ENCODE data around the gene PLEK. TPM values are rescaled to one million over a fixed set of nuclear protein-coding genes. Genes with fewer than 3 reads are reported as not detected.

PLEK gene
- polyA plus RNA-seq, 1 donor from 2014 or later = 0.07 TPM

DNA sequence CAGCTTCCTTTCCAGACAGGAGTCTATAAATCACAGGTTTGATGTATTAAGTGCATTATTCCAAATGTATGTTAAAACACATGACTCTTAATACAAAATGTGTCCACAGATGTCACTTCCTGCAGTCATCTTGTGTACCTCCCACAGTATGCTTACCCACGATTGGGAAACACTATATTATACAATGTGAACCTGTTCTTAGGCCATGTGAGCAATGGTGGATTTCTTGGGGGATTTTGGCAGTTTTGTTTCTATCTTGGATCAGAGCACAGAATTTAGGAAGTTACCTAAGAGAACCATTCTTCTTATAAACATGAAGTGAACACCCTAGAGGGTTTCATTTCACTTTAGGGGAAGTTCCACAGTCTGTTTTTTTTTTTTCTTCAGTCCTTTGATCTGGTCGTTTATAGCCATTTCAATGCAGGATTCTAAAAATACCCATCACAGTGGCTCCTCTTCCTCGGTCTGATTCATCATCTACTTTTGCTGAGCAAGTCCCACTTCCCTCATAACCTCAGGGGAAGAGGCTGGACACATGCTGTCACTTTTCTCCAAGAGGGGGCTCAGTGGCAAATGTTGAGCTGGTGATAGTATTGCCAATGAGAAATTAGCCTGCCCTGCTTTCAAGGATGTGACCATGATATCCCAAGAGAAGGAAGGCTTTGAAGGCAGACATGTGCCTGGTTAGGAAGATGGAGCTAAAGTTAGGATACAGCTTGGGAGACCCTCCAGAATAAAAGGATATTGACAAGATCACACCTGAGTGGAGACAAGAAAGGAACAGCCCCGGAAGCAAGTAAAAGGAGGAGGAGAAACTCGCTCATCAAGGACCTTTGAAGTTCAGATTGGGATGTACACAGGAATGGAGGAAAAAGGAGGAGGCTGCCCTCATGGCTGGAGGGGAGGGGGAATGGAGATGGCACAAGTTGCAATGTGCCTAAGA is 22.6 kb downstream of the PLEK start:
- H3K4me3 ChIP-seq (ENCODE audit: low read length) = no peak overlapping the region
- no peak overlapping the region for H3K9ac ChIP-seq (ENCODE audit: low read length)
- no peak overlapping the region for H3K27ac ChIP-seq (ENCODE audit: low read length)
- no peaks in the 10 kb centered on the region for H3K9me2 ChIP-seq (ENCODE audit: insufficient read depth, low read length)
- no peak overlapping the region for H2AFZ ChIP-seq (ENCODE audit: low read depth, low read length)
- H3K27me3 ChIP-seq (ENCODE audit: insufficient read depth, low read depth, low read length) = no peaks in the 10 kb centered on the region
- H3K79me2 ChIP-seq (replicated peaks; ENCODE audit: insufficient read depth, low read length) = no peaks in the 10 kb centered on the region
- H3K9me3 ChIP-seq (ENCODE audit: low read length) = no peaks in the 10 kb centered on the region
- TF ChIP-seq POLR2AphosphoS5 (IDR thresholded peaks at IDR 0.05) (no peak), EP300 (conservative IDR thresholded peaks at IDR 0.05; ENCODE audit: poor library complexity, severe bottlenecking) (no peak), RAD21 (conservative IDR thresholded peaks at IDR 0.05) (no peak), SMC3 (conservative IDR thresholded peaks at IDR 0.05; ENCODE audit: poor library complexity) (no peak)
- TF ChIP-seq, protein P1, sequence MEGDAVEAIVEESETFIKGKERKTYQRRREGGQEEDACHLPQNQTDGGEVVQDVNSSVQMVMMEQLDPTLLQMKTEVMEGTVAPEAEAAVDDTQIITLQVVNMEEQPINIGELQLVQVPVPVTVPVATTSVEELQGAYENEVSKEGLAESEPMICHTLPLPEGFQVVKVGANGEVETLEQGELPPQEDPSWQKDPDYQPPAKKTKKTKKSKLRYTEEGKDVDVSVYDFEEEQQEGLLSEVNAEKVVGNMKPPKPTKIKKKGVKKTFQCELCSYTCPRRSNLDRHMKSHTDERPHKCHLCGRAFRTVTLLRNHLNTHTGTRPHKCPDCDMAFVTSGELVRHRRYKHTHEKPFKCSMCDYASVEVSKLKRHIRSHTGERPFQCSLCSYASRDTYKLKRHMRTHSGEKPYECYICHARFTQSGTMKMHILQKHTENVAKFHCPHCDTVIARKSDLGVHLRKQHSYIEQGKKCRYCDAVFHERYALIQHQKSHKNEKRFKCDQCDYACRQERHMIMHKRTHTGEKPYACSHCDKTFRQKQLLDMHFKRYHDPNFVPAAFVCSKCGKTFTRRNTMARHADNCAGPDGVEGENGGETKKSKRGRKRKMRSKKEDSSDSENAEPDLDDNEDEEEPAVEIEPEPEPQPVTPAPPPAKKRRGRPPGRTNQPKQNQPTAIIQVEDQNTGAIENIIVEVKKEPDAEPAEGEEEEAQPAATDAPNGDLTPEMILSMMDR (IDR thresholded peaks at IDR 0.05; ENCODE audit: poor library complexity, severe bottlenecking) = no peak
- TF ChIP-seq, protein P2, sequence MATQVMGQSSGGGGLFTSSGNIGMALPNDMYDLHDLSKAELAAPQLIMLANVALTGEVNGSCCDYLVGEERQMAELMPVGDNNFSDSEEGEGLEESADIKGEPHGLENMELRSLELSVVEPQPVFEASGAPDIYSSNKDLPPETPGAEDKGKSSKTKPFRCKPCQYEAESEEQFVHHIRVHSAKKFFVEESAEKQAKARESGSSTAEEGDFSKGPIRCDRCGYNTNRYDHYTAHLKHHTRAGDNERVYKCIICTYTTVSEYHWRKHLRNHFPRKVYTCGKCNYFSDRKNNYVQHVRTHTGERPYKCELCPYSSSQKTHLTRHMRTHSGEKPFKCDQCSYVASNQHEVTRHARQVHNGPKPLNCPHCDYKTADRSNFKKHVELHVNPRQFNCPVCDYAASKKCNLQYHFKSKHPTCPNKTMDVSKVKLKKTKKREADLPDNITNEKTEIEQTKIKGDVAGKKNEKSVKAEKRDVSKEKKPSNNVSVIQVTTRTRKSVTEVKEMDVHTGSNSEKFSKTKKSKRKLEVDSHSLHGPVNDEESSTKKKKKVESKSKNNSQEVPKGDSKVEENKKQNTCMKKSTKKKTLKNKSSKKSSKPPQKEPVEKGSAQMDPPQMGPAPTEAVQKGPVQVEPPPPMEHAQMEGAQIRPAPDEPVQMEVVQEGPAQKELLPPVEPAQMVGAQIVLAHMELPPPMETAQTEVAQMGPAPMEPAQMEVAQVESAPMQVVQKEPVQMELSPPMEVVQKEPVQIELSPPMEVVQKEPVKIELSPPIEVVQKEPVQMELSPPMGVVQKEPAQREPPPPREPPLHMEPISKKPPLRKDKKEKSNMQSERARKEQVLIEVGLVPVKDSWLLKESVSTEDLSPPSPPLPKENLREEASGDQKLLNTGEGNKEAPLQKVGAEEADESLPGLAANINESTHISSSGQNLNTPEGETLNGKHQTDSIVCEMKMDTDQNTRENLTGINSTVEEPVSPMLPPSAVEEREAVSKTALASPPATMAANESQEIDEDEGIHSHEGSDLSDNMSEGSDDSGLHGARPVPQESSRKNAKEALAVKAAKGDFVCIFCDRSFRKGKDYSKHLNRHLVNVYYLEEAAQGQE (IDR thresholded peaks at IDR 0.05; ENCODE audit: borderline replicate concordance) = no peak
- no peaks in the 10 kb centered on the region for H3K36me3 ChIP-seq (ENCODE audit: insufficient read depth, low read length)
- no peaks in the 10 kb centered on the region for H3F3A ChIP-seq (ENCODE audit: insufficient read depth, low read length, poor library complexity, severe bottlenecking)
- no peak overlapping the region for H3K4me2 ChIP-seq (ENCODE audit: low read length)
- H4K20me1 ChIP-seq (ENCODE audit: insufficient read depth) = no peaks in the 10 kb centered on the region

- no peak overlapping the region for H3K27ac ChIP-seq (ENCODE audit: low read length)
- no peaks in the 10 kb centered on the region for H3K36me3 ChIP-seq (ENCODE audit: insufficient read depth, low read length)
- no peaks in the 10 kb centered on the region for H4K20me1 ChIP-seq (ENCODE audit: insufficient read depth)
- H3K4me2 ChIP-seq (ENCODE audit: low read length) = no peak overlapping the region
- H3K9me2 ChIP-seq (ENCODE audit: insufficient read depth, low read length) = no peaks in the 10 kb centered on the region
- no peak overlapping the region for H3K9ac ChIP-seq (ENCODE audit: low read length)
- no peaks in the 10 kb centered on the region for H3K27me3 ChIP-seq (ENCODE audit: insufficient read depth, low read depth, low read length)
- H3K9me3 ChIP-seq (ENCODE audit: low read length) = no peaks in the 10 kb centered on the region
- H2AFZ ChIP-seq (ENCODE audit: low read depth, low read length) = no peak overlapping the region
- H3K4me3 ChIP-seq (ENCODE audit: low read length) = no peak overlapping the region
- TF ChIP-seq POLR2AphosphoS5 (IDR thresholded peaks at IDR 0.05) (no peak), SMC3 (conservative IDR thresholded peaks at IDR 0.05; ENCODE audit: poor library complexity) (no peak), RAD21 (conservative IDR thresholded peaks at IDR 0.05) (no peak), MXI1 (conservative IDR thresholded peaks at IDR 0.05; ENCODE audit: poor library complexity, severe bottlenecking) (no peak), TAF1 (IDR thresholded peaks at IDR 0.05; ENCODE audit: low read depth) (no peak), EZH2 (IDR thresholded peaks at IDR 0.05; ENCODE audit: borderline replicate concordance, insufficient read depth, low read length, poor library complexity, severe bottlenecking) (no peak)
- TF ChIP-seq, protein P1 (IDR thresholded peaks at IDR 0.05; ENCODE audit: poor library complexity, severe bottlenecking) = no peak
- TF ChIP-seq, protein P2 (IDR thresholded peaks at IDR 0.05; ENCODE audit: borderline replicate concordance) = no peak
- no peaks in the 10 kb centered on the region for H3F3A ChIP-seq (ENCODE audit: insufficient read depth, low read length, poor library complexity, severe bottlenecking)
- H3K79me2 ChIP-seq (replicated peaks; ENCODE audit: insufficient read depth, low read length) = no peaks in the 10 kb centered on the region
Measured at GRCh38 chr2:68388358-68388757, 23.3 kb downstream of the PLEK start.
